Upper lobe of left lung (tissue), 6 donors: ENCODE results near the gene ST8SIA5. TPM values are rescaled to one million over a fixed set of nuclear protein-coding genes. Genes with fewer than 3 reads are reported as not detected.

Experiments used
- ATAC-seq, 2 donors: fragments of 200-7000 bp; cut with Tn5 transposase; one replicate each; pipeline ENCODE4 v1.9.1; 2022; ENCODE audit warnings: mild to moderate bottlenecking in 2 of 2, moderate library complexity in 2 of 2; ENCODE audit not compliant: low FRiP score in 2 of 2
- DNase-seq, 2 donors: peaks; one replicate each; pipeline ENCODE4 v3.0.0-alpha.2; 2019 to 2020
- H3K27ac ChIP-seq, 4 donors: fragments of 200-600 bp; sonication (generic); one replicate each; pipeline ENCODE4 v1.5.1; 2016 to 2019
- H3K27me3 ChIP-seq, 4 donors: fragments of 200-600 bp; sonication (generic); one replicate each; pipeline ENCODE4 v1.5.1; 2017 to 2019
- H3K36me3 ChIP-seq, 4 donors: fragments of 200-600 bp; sonication (generic); one replicate each; pipeline ENCODE4 v1.5.1; 2016 to 2019
- H3K4me1 ChIP-seq, 4 donors: fragments of 200-600 bp; sonication (generic); one replicate each; pipeline ENCODE4 v1.5.1; 2018 to 2019
- H3K4me3 ChIP-seq, 4 donors: fragments of 200-600 bp; sonication (generic); one replicate each; pipeline ENCODE4 v1.5.1; 2017 to 2019; ENCODE audit warnings: mild to moderate bottlenecking in 2 of 4, moderate library complexity in 1 of 4
- H3K9me3 ChIP-seq, 4 donors: fragments of 200-600 bp; sonication (generic); one replicate each; pipeline ENCODE4 v1.5.1; 2018 to 2019
- CTCF ChIP-seq, 6 experiments: fragments of 450-650 bp in 4 of 6; fragments of 200-600 bp in 2 of 6; sonication (generic) in 2 of 6; IDR thresholded peaks; one replicate each; pipeline ENCODE4 v1.5.1; 2016 to 2019; ENCODE audit warnings: antibody characterized with exemption in 6 of 6
- EP300 ChIP-seq, 4 donors: sonication (generic); formaldehyde crosslinking; IDR thresholded peaks; one replicate each; pipeline ENCODE4 v1.5.1; 2017; ENCODE audit warnings: antibody characterized with exemption in 4 of 4, control low read depth in 2 of 4
- POLR2A ChIP-seq, 4 donors: fragments of 450-650 bp; IDR thresholded peaks; one replicate each; pipeline ENCODE4 v1.5.1; 2016 to 2017; ENCODE audit warnings: antibody characterized with exemption in 4 of 4, mild to moderate bottlenecking in 2 of 4
- POLR2AphosphoS5 ChIP-seq, 2 donors: sonication (generic); formaldehyde crosslinking; IDR thresholded peaks; one replicate each; pipeline ENCODE4 v1.5.1; 2017; ENCODE audit warnings: antibody characterized with exemption in 2 of 2
- WGBS, 2 donors: methylation state at CpG; one replicate each; pipeline ENCODE4 v1.1.5; 2017 to 2018; 5-methylcytosine and 5-hydroxymethylcytosine counted together
- total RNA-seq, 6 donors: library from RNA; depleted of rRNA in 4 of 6; stranded (reverse); fragments of >200 nt in 4 of 6; gene quantifications; one replicate each; pipeline versions ENCODE4 v1.1.0 to v1.2.1, GENCODE V29; 2016 to 2021
- donor health status: DM: no; HTN: no; CAD: no; lungs with moderate emphysema.
- donor health status: DM: no; HTN: yes; CAD: no; lungs with severe emphysema.

The ST8SIA5 gene
- total RNA-seq, 6 donors from 2014 or later = 0.30 to 0.74 (median 0.50) TPM; not detected in 2

GRCh38 chr18:46756025-46756558, 761 bp downstream of the ST8SIA5 start:
- no peak for DNase-seq
- ATAC-seq = no peak
- TF ChIP-seq POLR2A (IDR thresholded peaks at IDR 0.05) = no peak
- no peak for TF ChIP-seq POLR2AphosphoS5 (IDR thresholded peaks at IDR 0.05)
- no peak for TF ChIP-seq EP300 (IDR thresholded peaks at IDR 0.05)
- TF ChIP-seq CTCF (IDR thresholded peaks at IDR 0.05) = no peak
- Histone ChIP-seq H3K27ac (no peak overlapping the region), H3K36me3 (no peaks in the 10 kb centered on the region), H3K4me1 (peaks cover 15 to 27% (median 23%) of the 10 kb centered on the region in 4 donors), H3K9me3 (no peaks in the 10 kb centered on the region), H3K27me3 (peaks cover 0 to 31% (median 17%) of the 10 kb centered on the region in 4 donors), H3K4me3 (peak overlapping the region in 3 of 4 donors; percentile 18 to 35 (median 19))
- 6 to 8% methylated on average over 26 to 37 of the region's 41 CpGs for WGBS, 2 donors

- DNase-seq (no peak), ATAC-seq (no peak)
- peaks cover 15 to 27% (median 23%) of the 10 kb centered on the region in 4 donors for H3K4me1 ChIP-seq
- peaks cover 0 to 31% (median 17%) of the 10 kb centered on the region in 4 donors for H3K27me3 ChIP-seq
- TF ChIP-seq CTCF (IDR thresholded peaks at IDR 0.05) (no peak), POLR2AphosphoS5 (IDR thresholded peaks at IDR 0.05) (no peak), EP300 (IDR thresholded peaks at IDR 0.05) (no peak), POLR2A (IDR thresholded peaks at IDR 0.05) (no peak)
- no peaks in the 10 kb centered on the region for H3K9me3 ChIP-seq
- 13 to 17% methylated on average over 17 of the region's 17 CpGs for WGBS, 2 donors
- peak overlapping the region in 1 of 4 donors; percentile 19 for H3K4me3 ChIP-seq
- no peak overlapping the region for H3K27ac ChIP-seq
- H3K36me3 ChIP-seq = no peaks in the 10 kb centered on the region
Observed at GRCh38 chr18:46755315-46756024, 1.4 kb downstream of the ST8SIA5 start.

GRCh38 chr18:46754661-46755292, 2.1 kb downstream of the ST8SIA5 start:
- peaks cover 15 to 27% (median 23%) of the 10 kb centered on the region in 4 donors for H3K4me1 ChIP-seq
- no peaks in the 10 kb centered on the region for H3K9me3 ChIP-seq
- TF ChIP-seq EP300 (IDR thresholded peaks at IDR 0.05) (no peak), POLR2AphosphoS5 (IDR thresholded peaks at IDR 0.05) (no peak), CTCF (IDR thresholded peaks at IDR 0.05) (no peak), POLR2A (IDR thresholded peaks at IDR 0.05) (no peak)
- peak in 1 of 2 donors; percentile 35 for DNase-seq
- no peak overlapping the region for H3K27ac ChIP-seq
- no peak for ATAC-seq
- H3K27me3 ChIP-seq = peaks cover 0 to 31% (median 17%) of the 10 kb centered on the region in 4 donors
- no peak overlapping the region for H3K4me3 ChIP-seq
- H3K36me3 ChIP-seq = no peaks in the 10 kb centered on the region
- 60 to 72% methylated on average over 5 to 13 of the region's 13 CpGs for WGBS, 2 donors

- Histone ChIP-seq H3K9me3 (no peaks in the 10 kb centered on the region), H3K4me3 (no peak overlapping the region), H3K27ac (no peak overlapping the region), H3K4me1 (peaks cover 15 to 27% (median 23%) of the 10 kb centered on the region in 4 donors), H3K36me3 (no peaks in the 10 kb centered on the region), H3K27me3 (peaks cover 0 to 29% (median 17%) of the 10 kb centered on the region in 4 donors)
- ATAC-seq = peak in 1 of 2 donors; percentile 31
- 71 to 77% methylated on average over 3 of the region's 3 CpGs for WGBS, 2 donors
- no peak for DNase-seq
- TF ChIP-seq CTCF (IDR thresholded peaks at IDR 0.05) (no peak), POLR2AphosphoS5 (IDR thresholded peaks at IDR 0.05) (no peak), POLR2A (IDR thresholded peaks at IDR 0.05) (no peak), EP300 (IDR thresholded peaks at IDR 0.05) (no peak)
Observed at GRCh38 chr18:46754188-46754587, 2.7 kb downstream of the ST8SIA5 start.
